IPS-NIHi11 (cell line): ENCODE results near the gene VEPH1.
"Not testable (repeated sequence)": the region's sequence is repeated elsewhere in the genome, so short reads cannot be mapped to it uniquely, and the experiment has no call there.

ENCODE experiments used
- DNase-seq: peaks from one replicate; pipeline ENCODE4 v3.0.0; 2012; ENCODE audit warnings: mixed read lengths, low spot score

Gene VEPH1

GRCh38 chr3:157348304-157349075, 154.7 kb downstream of the VEPH1 start:
- not testable (repeated sequence) for DNase-seq

GRCh38 chr3:157347577-157348303, 155.5 kb downstream of the VEPH1 start:
- peak; percentile 59 for DNase-seq

- DNase-seq = no peak
These were observed 166.8 kb downstream of the VEPH1 start for GRCh38 chr3:157336252-157337009.

- peak; percentile 66 for DNase-seq
These were observed 167.8 kb downstream of the VEPH1 start for GRCh38 chr3:157335233-157336076.

GRCh38 chr3:157333551-157333991, 169.6 kb downstream of the VEPH1 start:
- no peak for DNase-seq

- DNase-seq = no peak
These were observed 173.0 kb downstream of the VEPH1 start for GRCh38 chr3:157330206-157330605.

- no peak for DNase-seq
These were observed 173.7 kb downstream of the VEPH1 start for GRCh38 chr3:157329551-157329950.

GRCh38 chr3:157327837-157328236, 175.4 kb downstream of the VEPH1 start:
- DNase-seq = no peak

- no peak for DNase-seq
These were observed 176.2 kb downstream of the VEPH1 start for GRCh38 chr3:157327018-157327417.

GRCh38 chr3:157324869-157325268, 178.3 kb downstream of the VEPH1 start:
- DNase-seq = not testable (repeated sequence)

GRCh38 chr3:157323360-157323759, 179.9 kb downstream of the VEPH1 start:
- no peak for DNase-seq

- no peak for DNase-seq
These were observed 183.5 kb downstream of the VEPH1 start for GRCh38 chr3:157319672-157320071.

GRCh38 chr3:157318639-157319288, 184.5 kb downstream of the VEPH1 start:
- DNase-seq = no peak

- no peak for DNase-seq
These were observed 185.3 kb downstream of the VEPH1 start for GRCh38 chr3:157317895-157318294.

- no peak for DNase-seq
These were observed 190.0 kb downstream of the VEPH1 start for GRCh38 chr3:157313186-157313585.

- no peak for DNase-seq
These were observed 190.9 kb downstream of the VEPH1 start for GRCh38 chr3:157312376-157312745.

GRCh38 chr3:157311633-157312375, 191.4 kb downstream of the VEPH1 start:
- DNase-seq = no peak

GRCh38 chr3:157310329-157311052, 192.7 kb downstream of the VEPH1 start:
- no peak for DNase-seq

GRCh38 chr3:157306502-157306901, 196.7 kb downstream of the VEPH1 start:
- no peak for DNase-seq

- no peak for DNase-seq
These were observed 197.8 kb downstream of the VEPH1 start for GRCh38 chr3:157305392-157305791.
